ENCODE results near the gene TEKT1. TPM values are rescaled to one million over a fixed set of nuclear protein-coding genes. Genes with fewer than 3 reads are reported as not detected.

Gene TEKT1
- total and polyA plus RNA-seq, 8 donors = 0.55 to 2.2 TPM; not detected in 6

- DNase-seq = no peak
- WGBS, 5 donors = 68 to 79% (median 74%) methylated on average over 8 of the region's 8 CpGs
- intact Hi-C loops (cut with DNase I; ENCODE audit: low total_unique reads) = no loop called here
- H3K4me1 ChIP-seq = no peaks in the 10 kb centered on the region
- H3K27ac ChIP-seq = no peak overlapping the region
- H3K27me3 ChIP-seq = peaks cover 0 to 27% (median 0%) of the 10 kb centered on the region in 3 donors
- H3K4me3 ChIP-seq = no peak overlapping the region
- H3K36me3 ChIP-seq = no peaks in the 10 kb centered on the region
- no peaks in the 10 kb centered on the region for H3K9me3 ChIP-seq
- TF ChIP-seq, protein P1, sequence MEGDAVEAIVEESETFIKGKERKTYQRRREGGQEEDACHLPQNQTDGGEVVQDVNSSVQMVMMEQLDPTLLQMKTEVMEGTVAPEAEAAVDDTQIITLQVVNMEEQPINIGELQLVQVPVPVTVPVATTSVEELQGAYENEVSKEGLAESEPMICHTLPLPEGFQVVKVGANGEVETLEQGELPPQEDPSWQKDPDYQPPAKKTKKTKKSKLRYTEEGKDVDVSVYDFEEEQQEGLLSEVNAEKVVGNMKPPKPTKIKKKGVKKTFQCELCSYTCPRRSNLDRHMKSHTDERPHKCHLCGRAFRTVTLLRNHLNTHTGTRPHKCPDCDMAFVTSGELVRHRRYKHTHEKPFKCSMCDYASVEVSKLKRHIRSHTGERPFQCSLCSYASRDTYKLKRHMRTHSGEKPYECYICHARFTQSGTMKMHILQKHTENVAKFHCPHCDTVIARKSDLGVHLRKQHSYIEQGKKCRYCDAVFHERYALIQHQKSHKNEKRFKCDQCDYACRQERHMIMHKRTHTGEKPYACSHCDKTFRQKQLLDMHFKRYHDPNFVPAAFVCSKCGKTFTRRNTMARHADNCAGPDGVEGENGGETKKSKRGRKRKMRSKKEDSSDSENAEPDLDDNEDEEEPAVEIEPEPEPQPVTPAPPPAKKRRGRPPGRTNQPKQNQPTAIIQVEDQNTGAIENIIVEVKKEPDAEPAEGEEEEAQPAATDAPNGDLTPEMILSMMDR (IDR thresholded peaks at IDR 0.05) = no peak
- TF ChIP-seq EP300 (IDR thresholded peaks at IDR 0.05) (no peak), POLR2AphosphoS5 (IDR thresholded peaks at IDR 0.05) (no peak), POLR2A (IDR thresholded peaks at IDR 0.05) (no peak)
Observed at GRCh38 chr17:6797718-6798351, 33.7 kb downstream of the TEKT1 start.

- WGBS, 5 donors = 72 to 80% (median 78%) methylated on average over 2 of the region's 2 CpGs
- Histone ChIP-seq H3K4me1 (no peaks in the 10 kb centered on the region), H3K9me3 (no peaks in the 10 kb centered on the region), H3K27me3 (peaks cover 0 to 34% (median 0%) of the 10 kb centered on the region in 3 donors), H3K27ac (no peak overlapping the region), H3K36me3 (no peaks in the 10 kb centered on the region), H3K4me3 (no peak overlapping the region)
- TF ChIP-seq POLR2A (IDR thresholded peaks at IDR 0.05) = no peak
- DNase-seq = no peak
- intact Hi-C loops (cut with DNase I; ENCODE audit: low total_unique reads) = no loop called here
Observed at GRCh38 chr17:6796887-6797490, 34.5 kb downstream of the TEKT1 start.

DNA sequence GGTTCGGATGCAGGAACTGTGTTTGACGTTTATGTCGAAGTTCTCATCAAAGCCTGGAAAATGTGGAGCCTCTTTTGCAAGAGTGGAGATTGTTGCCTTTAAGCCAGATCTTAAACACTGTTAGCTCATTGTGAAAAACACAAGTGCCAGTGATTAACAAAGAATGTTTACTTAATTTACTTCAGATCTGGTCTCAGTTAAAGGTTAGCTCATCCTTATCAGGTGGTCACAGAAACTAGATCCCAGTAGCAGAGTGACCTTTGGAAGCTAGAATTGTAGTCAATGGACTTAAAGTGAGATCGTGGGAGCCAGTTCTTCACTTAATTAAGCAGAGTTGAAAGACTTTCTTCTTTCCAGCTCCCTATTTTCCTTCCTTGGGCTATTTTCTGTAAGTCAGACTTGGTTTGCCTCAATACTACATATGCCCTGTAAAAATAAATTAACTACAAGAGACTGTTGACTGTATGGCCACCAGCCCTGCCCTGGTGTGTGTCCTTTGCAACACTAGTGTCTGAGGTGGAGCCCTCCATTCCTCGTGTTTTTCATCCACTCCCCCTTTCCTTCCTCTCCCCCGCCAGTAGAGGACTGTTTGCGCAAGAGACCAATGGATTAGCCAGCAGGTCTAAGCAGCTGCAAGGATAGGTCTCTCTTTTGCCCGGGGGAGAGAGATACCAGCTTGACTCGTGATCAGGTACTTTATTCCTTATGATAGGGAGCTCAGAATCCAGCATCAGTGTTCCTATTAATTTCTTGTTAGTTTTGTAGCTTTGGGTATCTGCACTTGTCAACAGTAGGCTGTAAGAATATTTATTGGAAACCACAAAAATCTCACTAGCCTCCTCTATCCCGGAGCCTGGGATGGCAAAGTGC lies 35.3 kb downstream of the TEKT1 start:
- no peak overlapping the region for H3K4me3 ChIP-seq
- intact Hi-C loops (cut with DNase I; ENCODE audit: low total_unique reads) = no loop called here
- no peaks in the 10 kb centered on the region for H3K9me3 ChIP-seq
- no peak overlapping the region for H3K27ac ChIP-seq
- H3K36me3 ChIP-seq = no peaks in the 10 kb centered on the region
- no peak for DNase-seq
- no peaks in the 10 kb centered on the region for H3K4me1 ChIP-seq
- WGBS, 5 donors = 35 to 57% (median 41%) methylated on average over 10 of the region's 10 CpGs
- TF ChIP-seq POLR2A (IDR thresholded peaks at IDR 0.05) = no peak
- no peak for TF ChIP-seq EP300 (IDR thresholded peaks at IDR 0.05)
- TF ChIP-seq POLR2AphosphoS5 (IDR thresholded peaks at IDR 0.05) = no peak
- TF ChIP-seq, protein P1 (IDR thresholded peaks at IDR 0.05) = no peak
- peaks cover 0 to 40% (median 0%) of the 10 kb centered on the region in 3 donors for H3K27me3 ChIP-seq

DNA sequence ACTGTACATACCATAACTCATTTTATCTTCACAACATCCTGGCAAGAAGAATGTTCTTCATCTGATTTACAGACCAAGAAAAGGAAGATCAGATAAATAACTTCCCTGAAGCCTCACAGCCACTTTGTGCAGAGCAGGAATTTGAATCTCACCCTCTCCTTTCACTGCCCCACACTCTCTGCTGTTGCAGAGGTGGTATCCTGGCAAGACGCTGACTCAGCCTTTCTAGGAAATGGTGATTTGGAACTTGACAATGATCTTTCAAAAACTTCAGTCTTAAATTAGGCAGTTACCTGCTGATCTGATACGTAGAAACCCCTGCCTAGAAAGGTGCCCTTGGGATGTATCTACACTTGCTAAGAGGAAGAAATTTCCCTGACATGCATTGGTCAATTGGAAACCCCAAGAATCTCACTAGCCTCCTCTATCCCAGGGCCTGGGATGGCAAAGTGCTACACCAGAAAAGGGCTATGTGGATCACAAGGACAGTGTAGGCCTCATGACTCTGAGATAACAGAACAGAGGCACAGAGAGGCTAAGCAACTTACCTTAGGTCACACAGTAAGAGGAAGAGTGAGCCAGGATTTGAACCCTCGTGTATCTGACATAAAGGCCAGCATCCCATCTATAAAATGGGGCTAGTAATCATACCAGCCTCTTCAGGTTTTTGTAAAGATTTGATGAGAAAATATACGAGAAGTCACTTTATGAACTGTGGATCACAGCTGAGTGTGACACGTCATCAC lies 37.6 kb downstream of the TEKT1 start:
- no peaks in the 10 kb centered on the region for H3K4me1 ChIP-seq
- TF ChIP-seq POLR2A (IDR thresholded peaks at IDR 0.05) (no peak), EP300 (IDR thresholded peaks at IDR 0.05) (no peak), POLR2AphosphoS5 (IDR thresholded peaks at IDR 0.05) (no peak)
- TF ChIP-seq, protein P1 (IDR thresholded peaks at IDR 0.05) = no peak
- no peak overlapping the region for H3K4me3 ChIP-seq
- no peak overlapping the region for H3K27ac ChIP-seq
- intact Hi-C loops (cut with DNase I; ENCODE audit: low total_unique reads) = no loop called here
- H3K9me3 ChIP-seq = no peaks in the 10 kb centered on the region
- no peak for DNase-seq
- H3K36me3 ChIP-seq = no peaks in the 10 kb centered on the region
- WGBS, 5 donors = 70 to 76% (median 71%) methylated on average over 5 of the region's 5 CpGs
- H3K27me3 ChIP-seq = peaks cover 0 to 57% (median 6%) of the 10 kb centered on the region in 3 donors
